Hepatocyte (in vitro differentiated cells): Measurements from ENCODE around the gene STEEP1. TPM values are rescaled to one million over a fixed set of nuclear protein-coding genes. Genes with fewer than 3 reads are reported as not detected.

Experiments
- DNase-seq: peaks from one replicate; pipeline ENCODE4 v3.0.0-alpha.2; 2016; ENCODE audit warnings: low spot score
- H2AFZ ChIP-seq: fragments of 200-600 bp; sonication (generic); 2 replicates; pipeline ENCODE4 v1.6.0; 2016; ENCODE audit warnings: antibody characterized with exemption, mild to moderate bottlenecking
- H3K27ac ChIP-seq: fragments of 200-600 bp; sonication (generic); 2 replicates; pipeline ENCODE4 v1.5.1; 2016; ENCODE audit warnings: mild to moderate bottlenecking
- H3K27me3 ChIP-seq: fragments of 200-600 bp; sonication (generic); 2 replicates; pipeline ENCODE4 v1.6.1; 2016
- H3K36me3 ChIP-seq: fragments of 200-600 bp; sonication (generic); replicated peaks from 2 replicates; pipeline ENCODE4 v1.5.1; 2016; ENCODE audit warnings: low read depth; ENCODE audit not compliant: insufficient read depth
- H3K4me1 ChIP-seq: fragments of 200-600 bp; sonication (generic); 2 replicates; pipeline ENCODE4 v1.5.1; 2016; ENCODE audit warnings: mild to moderate bottlenecking, moderate library complexity; ENCODE audit not compliant: insufficient read depth
- H3K4me2 ChIP-seq: fragments of 200-600 bp; sonication (generic); 2 replicates; pipeline ENCODE4 v1.6.0; 2016
- H3K4me3 ChIP-seq: fragments of 200-600 bp; sonication (generic); 2 replicates; pipeline ENCODE4 v1.5.1; 2016; ENCODE audit warnings: mild to moderate bottlenecking
- H3K79me2 ChIP-seq: fragments of 200-600 bp; sonication (generic); 2 replicates; pipeline ENCODE4 v1.6.0; 2017; ENCODE audit warnings: mild to moderate bottlenecking
- H3K9me2 ChIP-seq: fragments of 200-600 bp; sonication (generic); replicated peaks from 2 replicates; pipeline ENCODE4 v1.6.0; 2017; ENCODE audit warnings: mild to moderate bottlenecking; ENCODE audit not compliant: insufficient read depth
- H3K9me3 ChIP-seq: fragments of 200-600 bp; sonication (generic); 2 replicates; pipeline ENCODE4 v1.5.1; 2016; ENCODE audit warnings: low read depth, mild to moderate bottlenecking
- H4K20me1 ChIP-seq: fragments of 200-600 bp; sonication (generic); 2 replicates; pipeline ENCODE4 v1.6.0; 2016; ENCODE audit warnings: mild to moderate bottlenecking; ENCODE audit not compliant: insufficient read depth, poor library complexity, severe bottlenecking
- CTCF ChIP-seq: fragments of 200-600 bp; sonication (generic); IDR thresholded peaks from 2 replicates; pipeline ENCODE4 v1.5.1; 2016; ENCODE audit warnings: antibody characterized with exemption, mild to moderate bottlenecking; ENCODE audit not compliant: poor library complexity
- EZH2 ChIP-seq: fragments of 200-600 bp; sonication (generic); IDR thresholded peaks from 2 replicates; pipeline ENCODE4 v1.6.1; 2016; ENCODE audit warnings: antibody characterized with exemption, mild to moderate bottlenecking, borderline replicate concordance
- EZH2phosphoT487 ChIP-seq: fragments of 200-600 bp; sonication (generic); IDR thresholded peaks from one replicate; pipeline ENCODE4 v1.6.1; 2018; ENCODE audit warnings: antibody characterized with exemption, mild to moderate bottlenecking, low read depth, moderate library complexity; ENCODE audit not compliant: unreplicated experiment, severe bottlenecking
- WGBS: methylation state at CpG from one replicate; pipeline ENCODE4 v1.1.6; 2016; ENCODE audit warnings: low lambda C conversion rate; ENCODE audit errors: missing lambda C conversion rate; 5-methylcytosine and 5-hydroxymethylcytosine counted together
- polyA plus RNA-seq: library from polyadenylated mRNA; unstranded; fragments of >200 nt; fragmentation: Nextera tagmentation; extraction: Ambion mirVana; gene quantifications from 2 replicates; pipeline ENCODE4 v1.2.1, GENCODE V29; 2016
- total RNA-seq: library from RNA; depleted of rRNA; stranded (reverse); fragments of >200 nt; gene quantifications from 2 replicates; pipeline ENCODE4 v1.2.3, GENCODE V29; 2014

Gene STEEP1
- total and polyA plus RNA-seq, 2 experiments from 2014 or later, result 11.1 to 23.8 TPM

- Histone ChIP-seq H3K4me1 (no peaks in the 10 kb centered on the region), H3K27ac (no peak overlapping the region), H3K4me3 (no peak overlapping the region), H3K9me3 (no peaks in the 10 kb centered on the region), H3K36me3 (no peaks in the 10 kb centered on the region), H3K79me2 (no peaks in the 10 kb centered on the region), H2AFZ (no peak overlapping the region), H3K9me2 (no peaks in the 10 kb centered on the region), H3K4me2 (peak overlapping the region; percentile 42), H3K27me3 (no peaks in the 10 kb centered on the region), H4K20me1 (no peaks in the 10 kb centered on the region)
- no peak for DNase-seq
- TF ChIP-seq CTCF (no peak), EZH2phosphoT487 (no peak), EZH2 (no peak)
- 76% methylated on average over 9 of the region's 9 CpGs for WGBS
Observed at GRCh38 chrX:119529345-119530276, 35.6 kb downstream of the STEEP1 start.

DNA sequence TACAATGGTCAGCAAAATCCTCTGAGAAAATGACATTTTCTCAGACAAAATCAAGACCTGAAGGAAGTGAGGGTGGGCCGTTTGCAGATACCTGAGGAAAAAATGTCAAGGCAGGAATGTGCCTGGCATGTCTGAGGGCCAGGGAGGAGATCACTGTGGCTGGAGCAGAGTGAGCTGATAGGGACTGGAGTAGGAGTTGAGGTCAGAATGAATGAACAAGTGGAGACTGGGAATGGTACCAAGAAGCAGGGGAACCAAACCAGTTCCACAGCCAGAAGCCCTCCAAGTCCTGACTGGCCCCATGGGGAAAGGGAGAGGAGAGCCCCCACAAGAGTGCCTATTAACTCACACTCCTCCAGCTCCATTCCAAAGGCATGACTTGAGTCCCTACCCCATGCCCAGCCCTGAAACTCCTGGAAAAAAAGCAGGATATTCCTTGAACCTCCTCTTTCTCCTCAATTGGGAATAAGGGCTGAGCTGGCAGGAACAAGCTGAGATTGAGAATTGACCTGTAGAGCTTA is 41.5 kb downstream of the STEEP1 start:
- no peaks in the 10 kb centered on the region for H3K9me2 ChIP-seq
- TF ChIP-seq EZH2phosphoT487, result no peak
- TF ChIP-seq CTCF, result no peak
- no peak for TF ChIP-seq EZH2
- no peaks in the 10 kb centered on the region for H3K36me3 ChIP-seq
- H3K79me2 ChIP-seq, result no peaks in the 10 kb centered on the region
- H3K27ac ChIP-seq, result no peak overlapping the region
- H3K4me1 ChIP-seq, result no peaks in the 10 kb centered on the region
- WGBS, result 65% methylated on average over 1 of the region's 1 CpG
- H4K20me1 ChIP-seq, result no peaks in the 10 kb centered on the region
- DNase-seq, result no peak
- H2AFZ ChIP-seq, result no peak overlapping the region
- no peaks in the 10 kb centered on the region for H3K27me3 ChIP-seq
- no peak overlapping the region for H3K4me2 ChIP-seq
- no peak overlapping the region for H3K4me3 ChIP-seq
- H3K9me3 ChIP-seq, result no peaks in the 10 kb centered on the region

- TF ChIP-seq EZH2phosphoT487 (no peak), CTCF (no peak), EZH2 (no peak)
- WGBS, result 81% methylated on average over 6 of the region's 6 CpGs
- Histone ChIP-seq H3K4me3 (no peak overlapping the region), H3K27ac (no peak overlapping the region), H3K79me2 (no peaks in the 10 kb centered on the region), H2AFZ (no peak overlapping the region), H3K36me3 (no peaks in the 10 kb centered on the region), H3K9me2 (no peaks in the 10 kb centered on the region), H3K4me1 (no peaks in the 10 kb centered on the region), H3K9me3 (no peaks in the 10 kb centered on the region), H4K20me1 (no peaks in the 10 kb centered on the region), H3K4me2 (no peak overlapping the region), H3K27me3 (no peaks in the 10 kb centered on the region)
- no peak for DNase-seq
Observed at GRCh38 chrX:119521246-119521645, 44.0 kb downstream of the STEEP1 start.
